ENCODE measurements around the gene KLK6. TPM values are rescaled to one million over a fixed set of nuclear protein-coding genes. Genes with fewer than 3 reads are reported as not detected.

Gene KLK6
- total and polyA plus RNA-seq, 8 donors = 4.5 TPM; not detected in 7

GRCh38 chr19:50980208-50980607 lies 10.8 kb upstream of the KLK6 start:
- Histone ChIP-seq H3K4me3 (no peak overlapping the region), H3K9me3 (no peaks in the 10 kb centered on the region), H3K4me1 (no peaks in the 10 kb centered on the region), H3K27me3 (peaks cover 3 to 95% (median 26%) of the 10 kb centered on the region in 3 donors), H3K27ac (no peak overlapping the region), H3K36me3 (no peaks in the 10 kb centered on the region)
- intact Hi-C loops (cut with DNase I; ENCODE audit: low total_unique reads) = no loop called here
- 51 to 65% (median 60%) methylated on average over 13 of the region's 13 CpGs for WGBS, 5 donors
- TF ChIP-seq POLR2A (IDR thresholded peaks at IDR 0.05) (no peak), EP300 (IDR thresholded peaks at IDR 0.05) (no peak), CTCF (IDR thresholded peaks at IDR 0.05) (no peak), POLR2AphosphoS5 (IDR thresholded peaks at IDR 0.05) (no peak)
- DNase-seq = no peak

- Histone ChIP-seq H3K27me3 (peaks cover 3 to 94% (median 26%) of the 10 kb centered on the region in 3 donors), H3K9me3 (no peaks in the 10 kb centered on the region), H3K36me3 (no peaks in the 10 kb centered on the region), H3K4me3 (no peak overlapping the region), H3K27ac (no peak overlapping the region), H3K4me1 (no peaks in the 10 kb centered on the region)
- 38 to 45% (median 38%) methylated on average over 7 to 8 of the region's 8 CpGs for WGBS, 5 donors
- no peak for DNase-seq
- intact Hi-C loops (cut with DNase I; ENCODE audit: low total_unique reads) = no loop called here
- TF ChIP-seq POLR2A (IDR thresholded peaks at IDR 0.05) (no peak), CTCF (IDR thresholded peaks at IDR 0.05) (no peak), POLR2AphosphoS5 (IDR thresholded peaks at IDR 0.05) (no peak), EP300 (IDR thresholded peaks at IDR 0.05) (no peak)
Measured at GRCh38 chr19:50979758-50980157, 10.4 kb upstream of the KLK6 start.

- no peak overlapping the region for H3K4me3 ChIP-seq
- intact Hi-C loops (cut with DNase I; ENCODE audit: low total_unique reads) = no loop called here
- no peak for DNase-seq
- TF ChIP-seq CTCF (IDR thresholded peaks at IDR 0.05) (no peak), POLR2A (IDR thresholded peaks at IDR 0.05) (no peak), EP300 (IDR thresholded peaks at IDR 0.05) (no peak), POLR2AphosphoS5 (IDR thresholded peaks at IDR 0.05) (no peak)
- peaks cover 3 to 90% (median 18%) of the 10 kb centered on the region in 3 donors for H3K27me3 ChIP-seq
- no peaks in the 10 kb centered on the region for H3K36me3 ChIP-seq
- 60 to 66% (median 64%) methylated on average over 5 of the region's 5 CpGs for WGBS, 5 donors
- H3K27ac ChIP-seq = no peak overlapping the region
- no peaks in the 10 kb centered on the region for H3K4me1 ChIP-seq
- H3K9me3 ChIP-seq = no peaks in the 10 kb centered on the region
Measured at GRCh38 chr19:50978772-50979390, 9.5 kb upstream of the KLK6 start.

- intact Hi-C loops (cut with DNase I; ENCODE audit: low total_unique reads) = no loop called here
- H3K9me3 ChIP-seq = no peaks in the 10 kb centered on the region
- peaks cover 3 to 89% (median 14%) of the 10 kb centered on the region in 3 donors for H3K27me3 ChIP-seq
- no peak for DNase-seq
- H3K36me3 ChIP-seq = no peaks in the 10 kb centered on the region
- H3K4me3 ChIP-seq = no peak overlapping the region
- WGBS, 5 donors = 72 to 83% (median 76%) methylated on average over 4 of the region's 4 CpGs
- TF ChIP-seq CTCF (IDR thresholded peaks at IDR 0.05) (no peak), EP300 (IDR thresholded peaks at IDR 0.05) (no peak), POLR2A (IDR thresholded peaks at IDR 0.05) (no peak), POLR2AphosphoS5 (IDR thresholded peaks at IDR 0.05) (no peak)
- H3K27ac ChIP-seq = no peak overlapping the region
- no peaks in the 10 kb centered on the region for H3K4me1 ChIP-seq
Measured at GRCh38 chr19:50977626-50978025, 8.2 kb upstream of the KLK6 start.
